ENCODE measurements around the gene ZNF777. TPM values are rescaled to one million over a fixed set of nuclear protein-coding genes. Genes with fewer than 3 reads are reported as not detected.

ZNF777 gene
- total RNA-seq, 1 donor from 2014 or later, result 6.6 TPM

- peaks cover 27% of the 10 kb centered on the region for H3K36me3 ChIP-seq (ENCODE audit: control insufficient read depth, insufficient read depth, low read length)
- DNase-seq (ENCODE audit: low read depth) (no peak), FAIRE-seq (peak; percentile 28)
- TF ChIP-seq CTCF (IDR thresholded peaks at IDR 0.05; ENCODE audit: insufficient read depth, low read length, severe bottlenecking), result no peak
- H3K4me3 ChIP-seq (ENCODE audit: low read depth, low read length), result no peak overlapping the region
- no peaks in the 10 kb centered on the region for H3K27me3 ChIP-seq (ENCODE audit: control insufficient read depth, insufficient read depth, low read length)
These were observed 12.4 kb upstream of the ZNF777 start for GRCh38 chr7:149473251-149473650.

GRCh38 chr7:149471289-149471953, 10.6 kb upstream of the ZNF777 start:
- DNase-seq (ENCODE audit: low read depth) (no peak), FAIRE-seq (peak; percentile 23)
- TF ChIP-seq CTCF (IDR thresholded peaks at IDR 0.05; ENCODE audit: insufficient read depth, low read length, severe bottlenecking), result no peak
- H3K4me3 ChIP-seq (ENCODE audit: low read depth, low read length), result no peak overlapping the region
- peaks cover 19% of the 10 kb centered on the region for H3K36me3 ChIP-seq (ENCODE audit: control insufficient read depth, insufficient read depth, low read length)
- no peaks in the 10 kb centered on the region for H3K27me3 ChIP-seq (ENCODE audit: control insufficient read depth, insufficient read depth, low read length)

- Histone ChIP-seq H3K4me3 (ENCODE audit: low read depth, low read length) (no peak overlapping the region), H3K27me3 (ENCODE audit: control insufficient read depth, insufficient read depth, low read length) (no peaks in the 10 kb centered on the region), H3K36me3 (ENCODE audit: control insufficient read depth, insufficient read depth, low read length) (peaks cover 12% of the 10 kb centered on the region)
- DNase-seq (ENCODE audit: low read depth) (no peak), FAIRE-seq (no peak)
- no peak for TF ChIP-seq CTCF (IDR thresholded peaks at IDR 0.05; ENCODE audit: insufficient read depth, low read length, severe bottlenecking)
These were observed 8.9 kb upstream of the ZNF777 start for GRCh38 chr7:149469806-149470205.

GRCh38 chr7:149468208-149468607, 7.3 kb upstream of the ZNF777 start:
- no peak for TF ChIP-seq CTCF (IDR thresholded peaks at IDR 0.05; ENCODE audit: insufficient read depth, low read length, severe bottlenecking)
- DNase-seq (ENCODE audit: low read depth) (peak; percentile 66), FAIRE-seq (no peak)
- Histone ChIP-seq H3K27me3 (ENCODE audit: control insufficient read depth, insufficient read depth, low read length) (no peaks in the 10 kb centered on the region), H3K36me3 (ENCODE audit: control insufficient read depth, insufficient read depth, low read length) (peaks cover 7% of the 10 kb centered on the region), H3K4me3 (ENCODE audit: low read depth, low read length) (no peak overlapping the region)

- Histone ChIP-seq H3K36me3 (ENCODE audit: control insufficient read depth, insufficient read depth, low read length) (peaks cover 3% of the 10 kb centered on the region), H3K27me3 (ENCODE audit: control insufficient read depth, insufficient read depth, low read length) (no peaks in the 10 kb centered on the region), H3K4me3 (ENCODE audit: low read depth, low read length) (no peak overlapping the region)
- DNase-seq (ENCODE audit: low read depth) (no peak), FAIRE-seq (no peak)
- no peak for TF ChIP-seq CTCF (IDR thresholded peaks at IDR 0.05; ENCODE audit: insufficient read depth, low read length, severe bottlenecking)
These were observed 6.5 kb upstream of the ZNF777 start for GRCh38 chr7:149467321-149467859.

GRCh38 chr7:149466364-149466763, 5.5 kb upstream of the ZNF777 start:
- no peak for TF ChIP-seq CTCF (IDR thresholded peaks at IDR 0.05; ENCODE audit: insufficient read depth, low read length, severe bottlenecking)
- no peak for DNase-seq (ENCODE audit: low read depth)
- no peak for FAIRE-seq
- Histone ChIP-seq H3K27me3 (ENCODE audit: control insufficient read depth, insufficient read depth, low read length) (no peaks in the 10 kb centered on the region), H3K4me3 (ENCODE audit: low read depth, low read length) (no peak overlapping the region), H3K36me3 (ENCODE audit: control insufficient read depth, insufficient read depth, low read length) (peaks cover 1% of the 10 kb centered on the region)
